K562 (cell line): ENCODE data around the gene ASGR1. TPM values are rescaled to one million over a fixed set of nuclear protein-coding genes. Genes with fewer than 3 reads are reported as not detected.

Experiments used
- ATAC-seq: fragments of 200-7000 bp; cut with Tn5 transposase; 3 replicates; pipeline ENCODE4 v1.9.1; 2020; ENCODE audit warnings: moderate library complexity
- BruUV-seq: library from RNA; stranded (reverse); fragments of 400-500 nt; replicated peaks from 2 replicates; lab custom pipeline; 2021; lab: Mats Ljungman, UMichigan
- CTCF ChIA-PET: fragments of 300-600 bp; formaldehyde crosslinking; extraction: SDS; loops from one replicate; lab custom pipeline; 2021; ENCODE audit warnings: low intra/inter-chr PET ratio; lab: Yijun Ruan, JAX
- POLR2A ChIA-PET: fragments of 300-600, 350-650 bp; sonication (Branson Sonifier 250); formaldehyde crosslinking; extraction: SDS; loops from one replicate; lab custom pipeline; 2021; ENCODE audit warnings: antibody characterized with exemption, inconsistent platforms; lab: Yijun Ruan, JAX
- DNase-seq, 4 experiments: peaks; one replicate each; pipeline versions ENCODE4 v3.0.0 to v3.0.0-alpha.2; 2011 to 2018; ENCODE audit warnings: low spot score in 3 of 4, mixed read lengths in 3 of 4; ENCODE audit errors: extremely low read depth in 1 of 4
- FAIRE-seq: peaks from 2 replicates; lab custom pipeline; 2011; peaks lifted over from hg19 to GRCh38; lab: Jason Lieb, UNC
- H2AFZ ChIP-seq: 2 replicates; pipeline ENCODE4 v1.6.0; 2011; ENCODE audit warnings: low read depth, low read length, control low read depth, inconsistent platforms
- H3K27ac ChIP-seq: fragments of 200-600 bp; 3 replicates; pipeline ENCODE4 v1.8.0; 2011; ENCODE audit warnings: low read depth, mild to moderate bottlenecking, control low read depth, inconsistent platforms, low read length, moderate library complexity, mixed read lengths; ENCODE audit errors: extremely low read depth
- H3K27me3 ChIP-seq, 2 experiments: fragments of 300-600 bp in 1 of 2; 2 replicates in 1 of 2; 3 replicates in 1 of 2; pipeline versions ENCODE4 v1.6.0 to v1.8.0; 2011; ENCODE audit warnings: inconsistent platforms in 2 of 2, low read length in 2 of 2, mild to moderate bottlenecking in 1 of 2, mixed read lengths in 1 of 2, moderate library complexity in 1 of 2; ENCODE audit not compliant: control insufficient read depth in 2 of 2, insufficient read depth in 2 of 2
- H3K36me3 ChIP-seq: fragments of 300-600 bp; 3 replicates; pipeline ENCODE4 v1.8.0; 2011; ENCODE audit warnings: mild to moderate bottlenecking, low read length, inconsistent platforms; ENCODE audit not compliant: control insufficient read depth, insufficient read depth
- H3K4me1 ChIP-seq, 2 experiments: fragments of 200-600 bp in 1 of 2; replicated peaks in 1 of 2; 2 replicates in 1 of 2; 3 replicates in 1 of 2; pipeline versions ENCODE4 v1.5.1 to v1.8.0; 2011; ENCODE audit warnings: inconsistent platforms in 2 of 2, low read length in 2 of 2, mild to moderate bottlenecking in 1 of 2, mixed read lengths in 1 of 2, moderate library complexity in 1 of 2; ENCODE audit not compliant: control insufficient read depth in 2 of 2, insufficient read depth in 2 of 2
- H3K4me2 ChIP-seq: 2 replicates; pipeline ENCODE4 v1.6.1; 2011; ENCODE audit warnings: low read length, control low read depth, inconsistent platforms, mixed read lengths; ENCODE audit not compliant: insufficient read depth
- H3K4me3 ChIP-seq: fragments of 200-600 bp; sonication (generic), shearing (Covaris generic); 2 replicates; pipeline ENCODE4 v1.5.1; 2016; ENCODE audit warnings: control low read depth, inconsistent platforms
- H3K79me2 ChIP-seq: fragments of 200-600 bp; 3 replicates; pipeline ENCODE4 v1.8.0; 2011; ENCODE audit warnings: low read length, inconsistent platforms; ENCODE audit not compliant: control insufficient read depth, insufficient read depth
- H3K9ac ChIP-seq, 2 experiments: 2 replicates each; pipeline versions ENCODE4 v1.6.0 to v1.6.1; 2011; ENCODE audit warnings: low read depth in 2 of 2, low read length in 2 of 2, control low read depth in 1 of 2, inconsistent platforms in 1 of 2, mild to moderate bottlenecking in 1 of 2, mixed read lengths in 1 of 2; ENCODE audit not compliant: insufficient read depth in 1 of 2
- H3K9me1 ChIP-seq: one replicate; pipeline ENCODE4 v1.6.0; 2011; ENCODE audit warnings: inconsistent platforms, mild to moderate bottlenecking, low read length, moderate library complexity; ENCODE audit not compliant: control insufficient read depth, insufficient read depth
- H3K9me3 ChIP-seq: replicated peaks from 2 replicates; pipeline ENCODE4 v1.5.1; 2011; ENCODE audit warnings: low read depth, low read length, inconsistent platforms; ENCODE audit not compliant: control insufficient read depth, insufficient read depth
- H4K20me1 ChIP-seq: replicated peaks from 2 replicates; pipeline ENCODE4 v1.6.1; 2011; ENCODE audit warnings: low read length, inconsistent platforms, mixed read lengths; ENCODE audit not compliant: control insufficient read depth, insufficient read depth
- CCAR2 ChIP-seq: fragments of 200-400 bp; formaldehyde crosslinking; IDR thresholded peaks from 2 replicates; pipeline ENCODE4 v1.6.1; 2017; ENCODE audit warnings: mild to moderate bottlenecking, low read depth, low read length
- CEBPZ ChIP-seq: fragments of 150-350 bp; IDR thresholded peaks from 2 replicates; pipeline ENCODE4 v1.6.1; 2014; ENCODE audit warnings: low read depth, mild to moderate bottlenecking, low read length, borderline replicate concordance
- COPS2 ChIP-seq: fragments of 450-650 bp; conservative IDR thresholded peaks from 2 replicates; pipeline ENCODE4 v1.6.1; 2016; ENCODE audit warnings: mild to moderate bottlenecking, moderate library complexity
- CSDE1 ChIP-seq, 2 experiments: fragments of 450-650 bp; IDR thresholded peaks; 2 replicates each; pipeline ENCODE4 v1.6.1; 2016; ENCODE audit warnings: mild to moderate bottlenecking in 1 of 2
- EP400 ChIP-seq: fragments of 450-650 bp; IDR thresholded peaks from 2 replicates; pipeline ENCODE4 v1.6.1; 2017; ENCODE audit warnings: antibody characterized with exemption, mild to moderate bottlenecking, moderate library complexity
- FUS ChIP-seq: fragments of 200-400 bp; formaldehyde crosslinking; optimal IDR thresholded peaks from 2 replicates; pipeline ENCODE3; 2017; ENCODE audit warnings: low read depth, low read length
- JUNB ChIP-seq: fragments of 450-650 bp; formaldehyde crosslinking; conservative IDR thresholded peaks from 2 replicates; pipeline ENCODE4 v1.4.0; 2020; ENCODE audit warnings: mild to moderate bottlenecking
- MEF2A ChIP-seq: IDR thresholded peaks from 2 replicates; pipeline ENCODE4 v1.6.1; 2011; ENCODE audit warnings: low read depth, mild to moderate bottlenecking, low read length, moderate library complexity; ENCODE audit not compliant: control insufficient read depth
- MITF ChIP-seq: IDR thresholded peaks from 2 replicates; pipeline ENCODE4 v1.6.1; 2014; ENCODE audit warnings: antibody characterized with exemption
- PRPF4 ChIP-seq: fragments of 200-400 bp; formaldehyde crosslinking; IDR thresholded peaks from one replicate; pipeline ENCODE4 v1.6.1; 2017; ENCODE audit warnings: low read length, low read depth, mild to moderate bottlenecking; ENCODE audit not compliant: insufficient read depth, poor library complexity, severe bottlenecking
- RBM14 ChIP-seq: fragments of 200-400 bp; formaldehyde crosslinking; IDR thresholded peaks from 2 replicates; pipeline ENCODE4 v1.6.1; 2018; ENCODE audit warnings: low read depth, mild to moderate bottlenecking, low read length, moderate library complexity, borderline replicate concordance; ENCODE audit not compliant: insufficient read depth
- ZC3H11A ChIP-seq: IDR thresholded peaks from 2 replicates; pipeline ENCODE4 v1.6.1; 2012; ENCODE audit warnings: low read depth, low read length, improper control_type of control experiment
- ZC3H8 ChIP-seq: fragments of 450-650 bp; IDR thresholded peaks from 2 replicates; pipeline ENCODE4 v1.6.1; 2017
- ZNF561 ChIP-seq: fragments of 450-650 bp; formaldehyde crosslinking; conservative IDR thresholded peaks from 2 replicates; pipeline ENCODE4 v1.4.0; 2020; ENCODE audit warnings: mild to moderate bottlenecking, moderate library complexity
- WGBS: fragments of 100-300 bp; shearing (Covaris generic); methylation state at CpG from one replicate; pipeline ENCODE4 v1.1.6; 2016; ENCODE audit warnings: low coverage, mixed read lengths; ENCODE audit not compliant: insufficient coverage; ENCODE audit errors: missing lambda C conversion rate; 5-methylcytosine and 5-hydroxymethylcytosine counted together
- in situ Hi-C: fragments of 300-500 bp; cut with MboI; formaldehyde crosslinking; loops from 4 replicates; pipeline ENCODE4 v1.15.0; 2018; ENCODE audit warnings: inconsistent platforms, mixed read lengths
- intact Hi-C: fragments of 100-400 bp; cut with micrococcal nuclease; formaldehyde crosslinking; loops from 2 replicates; pipeline ENCODE4 v1.14.2; 2022
- polyA plus RNA-seq, 8 experiments: library from polyadenylated mRNA; depleted of rRNA in 4 of 8; stranded (reverse) in 5 of 8; unstranded in 3 of 8; fragments of >200 nt; fragmentation: Nextera tagmentation in 2 of 8; fragmentation: Illumina TruSeq in 1 of 8; extraction: Ambion mirVana in 2 of 8; extraction: Trizol in 1 of 8; gene quantifications; 2 replicates each; pipeline versions ENCODE4 v1.2.1 to v1.2.3, GENCODE V29; 2011 to 2014; ENCODE audit warnings: inconsistent platforms in 1 of 8, missing spikeins in 1 of 8
- total RNA-seq, 7 experiments: library from RNA; depleted of rRNA in 6 of 7; stranded (reverse); fragments of >200 nt in 6 of 7; fragmentation: Illumina TruSeq in 2 of 7; extraction: Trizol in 2 of 7; gene quantifications; 2 replicates each; pipeline versions ENCODE4 v1.2.1 to v1.2.3, GENCODE V29; 2011 to 2021; ENCODE audit warnings: low replicate concordance in 1 of 7
- TF ChIP-seq, protein P1 (sequence below), 2 experiments: fragments of 200-800 bp in 1 of 2; sonication (Bioruptor generic) in 1 of 2; sonication (generic) in 1 of 2; formaldehyde crosslinking in 1 of 2; IDR thresholded peaks in 1 of 2; conservative IDR thresholded peaks in 1 of 2; 2 replicates each; pipeline versions ENCODE4 v1.5.0 to v1.6.1; 2016 to 2020; ENCODE audit warnings: missing compliant biosample characterization in 1 of 2, missing genetic modification characterization in 1 of 2, missing genetic modification reagents in 1 of 2
- TF ChIP-seq, protein P2 (sequence below): sonication (generic); formaldehyde crosslinking; IDR thresholded peaks from 2 replicates; pipeline ENCODE4 v1.5.0; 2020; ENCODE audit warnings: missing genetic modification reagents

The ASGR1 gene
- total and polyA plus RNA-seq, 9 of the 15 experiments (the other 6 are each of a cell fraction or from before 2014, with no cell fraction given), result 0.11 to 1.0 (median 0.64) TPM; not detected in 2

- Histone ChIP-seq H3K36me3 (peaks cover 23% of the 10 kb centered on the region; the same call in 1 of the 3 replicates), H3K4me1 (no peaks in the 10 kb centered on the region; a peak in 2 of 5 replicates), H3K4me2 (no peak overlapping the region), H3K27me3 (no peaks in the 10 kb centered on the region), H3K4me3 (no peak overlapping the region), H3K27ac (no peak overlapping the region), H3K79me2 (no peaks in the 10 kb centered on the region), H3K9me3 (no peaks in the 10 kb centered on the region), H4K20me1 (no peaks in the 10 kb centered on the region), H2AFZ (no peak overlapping the region), H3K9me1 (peaks cover 3% of the 10 kb centered on the region), H3K9ac (no peak overlapping the region)
- ATAC-seq (no peak), DNase-seq (no peak), FAIRE-seq (no peak)
- in situ Hi-C loops (no loop called here), intact Hi-C loops (no loop called here)
- CTCF ChIA-PET, result no interaction called here
- no TSS peak for BruUV-seq
- WGBS, result 76% methylated on average over 10 of the region's 12 CpGs
- TF ChIP-seq FUS, result no peak
- no peak for TF ChIP-seq MITF
- no peak for TF ChIP-seq MEF2A
- no peak for TF ChIP-seq ZC3H11A
- TF ChIP-seq CSDE1 (IDR thresholded peaks at IDR 0.05), result no peak
- no peak for TF ChIP-seq PRPF4
- no peak for TF ChIP-seq ZNF561 (CRISPR knock-in tag)
- no peak for TF ChIP-seq JUNB
- TF ChIP-seq COPS2, result no peak
- TF ChIP-seq ZC3H8, result no peak
- no peak for TF ChIP-seq EP400
- TF ChIP-seq, protein P1, sequence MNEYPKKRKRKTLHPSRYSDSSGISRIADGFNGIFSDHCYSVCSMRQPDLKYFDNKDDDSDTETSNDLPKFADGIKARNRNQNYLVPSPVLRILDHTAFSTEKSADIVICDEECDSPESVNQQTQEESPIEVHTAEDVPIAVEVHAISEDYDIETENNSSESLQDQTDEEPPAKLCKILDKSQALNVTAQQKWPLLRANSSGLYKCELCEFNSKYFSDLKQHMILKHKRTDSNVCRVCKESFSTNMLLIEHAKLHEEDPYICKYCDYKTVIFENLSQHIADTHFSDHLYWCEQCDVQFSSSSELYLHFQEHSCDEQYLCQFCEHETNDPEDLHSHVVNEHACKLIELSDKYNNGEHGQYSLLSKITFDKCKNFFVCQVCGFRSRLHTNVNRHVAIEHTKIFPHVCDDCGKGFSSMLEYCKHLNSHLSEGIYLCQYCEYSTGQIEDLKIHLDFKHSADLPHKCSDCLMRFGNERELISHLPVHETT (CRISPR knock-in tag; conservative IDR thresholded peaks at IDR 0.05 in 1 of 2, IDR thresholded peaks at IDR 0.05 in 1 of 2), result no peak
- TF ChIP-seq, protein P2, sequence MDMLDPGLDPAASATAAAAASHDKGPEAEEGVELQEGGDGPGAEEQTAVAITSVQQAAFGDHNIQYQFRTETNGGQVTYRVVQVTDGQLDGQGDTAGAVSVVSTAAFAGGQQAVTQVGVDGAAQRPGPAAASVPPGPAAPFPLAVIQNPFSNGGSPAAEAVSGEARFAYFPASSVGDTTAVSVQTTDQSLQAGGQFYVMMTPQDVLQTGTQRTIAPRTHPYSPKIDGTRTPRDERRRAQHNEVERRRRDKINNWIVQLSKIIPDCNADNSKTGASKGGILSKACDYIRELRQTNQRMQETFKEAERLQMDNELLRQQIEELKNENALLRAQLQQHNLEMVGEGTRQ (CRISPR knock-in tag), result no peak
- TF ChIP-seq CEBPZ, result no peak
- no peak for TF ChIP-seq RBM14
- TF ChIP-seq CCAR2, result no peak
- POLR2A ChIA-PET, result interaction anchor here (0.6 kb wide), 1 partner anchor 11 kb away, joined by 3 read pairs; no protein-coding TSS in a partner anchor
Measured at GRCh38 chr17:7195971-7196370, 16.8 kb upstream of the ASGR1 start.
